Loucy (cell line): ENCODE data around the gene PROSER1.

Experiments used
- EZH2phosphoT487 ChIP-seq: fragments of 200-600 bp; IDR thresholded peaks from 2 replicates; pipeline ENCODE4 v1.6.1; 2018; ENCODE audit warnings: antibody characterized with exemption, mild to moderate bottlenecking, moderate library complexity, borderline replicate concordance
- TF ChIP-seq, protein P1 (sequence below): fragments of 200-600 bp; sonication (generic); conservative IDR thresholded peaks from 2 replicates; pipeline ENCODE4 v1.5.1; 2014; ENCODE audit warnings: mild to moderate bottlenecking, antibody characterized with exemption, low read length

DNA sequence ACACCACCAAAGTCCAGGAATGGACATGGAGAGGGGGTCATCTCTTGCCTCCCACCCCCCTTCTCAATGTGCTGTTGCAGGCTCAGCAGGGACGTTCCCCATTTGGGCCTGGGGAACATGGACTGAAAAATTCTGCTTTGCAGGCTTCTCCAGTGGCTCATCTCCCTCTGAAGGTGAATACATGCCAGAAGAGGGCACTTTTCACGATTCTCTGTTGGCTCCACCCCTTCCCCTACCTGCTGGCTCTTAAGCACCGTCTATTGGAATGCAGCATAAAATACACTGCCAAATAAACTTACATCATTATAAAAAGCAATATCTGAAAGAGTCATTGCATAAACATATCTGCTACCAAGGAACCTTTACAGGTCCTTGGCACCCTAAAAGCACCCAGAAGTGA lies 36.1 kb upstream of the PROSER1 start:
- TF ChIP-seq, protein P1, sequence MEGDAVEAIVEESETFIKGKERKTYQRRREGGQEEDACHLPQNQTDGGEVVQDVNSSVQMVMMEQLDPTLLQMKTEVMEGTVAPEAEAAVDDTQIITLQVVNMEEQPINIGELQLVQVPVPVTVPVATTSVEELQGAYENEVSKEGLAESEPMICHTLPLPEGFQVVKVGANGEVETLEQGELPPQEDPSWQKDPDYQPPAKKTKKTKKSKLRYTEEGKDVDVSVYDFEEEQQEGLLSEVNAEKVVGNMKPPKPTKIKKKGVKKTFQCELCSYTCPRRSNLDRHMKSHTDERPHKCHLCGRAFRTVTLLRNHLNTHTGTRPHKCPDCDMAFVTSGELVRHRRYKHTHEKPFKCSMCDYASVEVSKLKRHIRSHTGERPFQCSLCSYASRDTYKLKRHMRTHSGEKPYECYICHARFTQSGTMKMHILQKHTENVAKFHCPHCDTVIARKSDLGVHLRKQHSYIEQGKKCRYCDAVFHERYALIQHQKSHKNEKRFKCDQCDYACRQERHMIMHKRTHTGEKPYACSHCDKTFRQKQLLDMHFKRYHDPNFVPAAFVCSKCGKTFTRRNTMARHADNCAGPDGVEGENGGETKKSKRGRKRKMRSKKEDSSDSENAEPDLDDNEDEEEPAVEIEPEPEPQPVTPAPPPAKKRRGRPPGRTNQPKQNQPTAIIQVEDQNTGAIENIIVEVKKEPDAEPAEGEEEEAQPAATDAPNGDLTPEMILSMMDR, result no peak
- no peak for TF ChIP-seq EZH2phosphoT487
